HG02943 (cell line): ENCODE data around the gene LPP.

Experiments
- ATAC-seq: cut with Tn5 transposase; IDR thresholded peaks from one replicate; pipeline ENCODE4 v1.9.1; 2021; ENCODE audit warnings: mild to moderate bottlenecking, low read depth, moderate library complexity; ENCODE audit not compliant: unreplicated experiment

LPP gene

DNA sequence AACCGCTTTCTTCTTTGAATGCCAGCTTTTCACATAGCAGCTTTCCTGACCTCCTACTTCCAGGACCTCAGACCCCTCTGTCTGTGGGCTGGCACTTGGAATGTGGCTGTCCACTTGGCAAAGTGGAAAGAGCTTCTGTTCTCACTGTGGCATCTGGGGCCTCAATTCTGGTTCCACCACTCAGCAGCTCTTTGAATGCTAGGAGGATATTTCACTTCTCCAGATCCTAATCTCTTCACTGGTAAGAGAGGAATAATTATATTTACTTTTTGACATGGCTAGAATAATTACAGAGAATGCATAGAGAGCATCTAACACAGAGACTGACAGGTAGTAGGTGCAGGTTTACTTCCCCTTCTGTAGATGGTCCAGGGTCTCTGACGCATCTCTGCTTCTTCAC is 405.9 kb downstream of the LPP start:
- ATAC-seq = no peak

GRCh38 chr3:188562144-188562543 is 408.2 kb downstream of the LPP start:
- no peak for ATAC-seq

DNA sequence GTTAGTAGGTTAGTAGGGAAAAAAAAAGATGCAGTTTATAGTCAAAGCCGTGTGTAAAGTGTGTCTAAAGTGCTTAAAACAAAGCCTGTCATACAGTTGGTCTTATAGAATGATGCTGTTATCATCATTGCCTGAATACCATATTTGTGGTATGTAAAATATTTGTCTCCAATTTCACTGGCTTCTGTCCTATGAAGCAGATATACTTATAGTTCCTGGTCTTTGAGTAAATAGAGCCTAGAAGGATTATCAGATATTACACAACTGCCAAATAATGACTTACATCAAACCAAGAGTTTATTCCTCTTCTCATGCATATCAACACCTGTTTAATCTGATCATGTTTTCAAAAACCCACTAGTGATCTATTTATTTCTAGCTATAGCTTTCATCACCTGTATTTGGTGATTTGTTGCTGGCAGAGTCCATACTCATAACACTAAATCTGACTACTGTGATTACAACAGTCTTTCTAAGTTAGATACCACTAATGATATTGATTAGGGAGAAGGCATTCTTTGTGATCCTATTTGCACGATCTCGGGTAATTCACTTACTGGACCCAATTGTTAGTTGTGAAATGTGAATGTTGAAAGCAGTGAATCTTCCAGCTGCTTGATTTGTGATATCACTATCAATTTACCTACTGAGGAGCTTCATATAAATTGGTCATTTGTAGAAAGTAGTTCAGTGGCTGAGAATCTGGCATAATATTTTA is 413.7 kb downstream of the LPP start:
- ATAC-seq = no peak

- ATAC-seq = no peak
These were observed 414.8 kb downstream of the LPP start for GRCh38 chr3:188568736-188569135.

DNA sequence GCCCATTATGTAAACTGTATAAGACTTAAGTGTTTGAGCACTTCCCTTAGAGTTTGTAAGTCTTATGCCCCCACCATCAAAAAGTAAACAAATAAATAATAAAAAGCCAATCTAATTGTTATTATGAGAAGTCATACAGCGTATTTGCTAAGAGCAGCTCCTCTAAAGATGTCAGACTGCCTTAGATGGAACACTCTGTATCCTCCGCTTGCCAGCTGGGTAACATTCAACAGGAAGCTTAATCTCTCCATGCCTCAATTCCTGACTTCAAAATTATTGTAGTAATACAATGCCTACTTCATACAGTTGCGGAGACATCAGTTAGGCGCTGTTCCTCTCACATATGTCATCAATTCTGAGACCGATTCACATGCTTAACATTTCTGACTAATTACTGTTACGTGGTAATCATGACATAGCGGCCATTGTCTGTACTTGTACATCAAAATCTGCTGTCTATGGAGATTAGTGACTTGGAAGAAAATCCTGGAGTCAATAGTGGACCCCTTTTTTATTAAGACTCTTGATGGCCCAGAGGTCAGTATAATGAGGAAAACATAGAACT is 417.7 kb downstream of the LPP start:
- ATAC-seq = no peak

- ATAC-seq = no peak
These were observed 419.5 kb downstream of the LPP start for GRCh38 chr3:188573291-188573940.

DNA sequence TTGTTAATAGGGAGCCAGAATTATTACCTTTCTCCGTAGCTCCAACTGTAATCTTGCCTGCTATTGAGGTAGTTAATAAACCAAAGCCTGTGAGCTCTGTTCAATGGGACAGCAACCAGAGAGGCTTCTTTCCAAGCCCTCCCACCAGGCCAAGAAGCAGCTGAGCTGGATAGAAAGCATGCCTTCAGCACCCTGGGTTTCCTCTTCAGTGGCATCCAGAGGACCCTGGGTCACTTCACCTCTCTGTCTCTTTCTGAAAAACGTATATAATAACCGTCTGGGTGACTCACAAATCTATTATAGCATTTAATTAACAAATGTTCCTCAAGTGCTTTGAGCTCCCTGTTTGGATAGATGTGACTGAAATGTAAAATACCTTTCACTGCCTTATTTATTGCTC is 420.0 kb downstream of the LPP start:
- ATAC-seq = no peak

- ATAC-seq = no peak
These were observed 420.9 kb downstream of the LPP start for GRCh38 chr3:188574885-188575284.

DNA sequence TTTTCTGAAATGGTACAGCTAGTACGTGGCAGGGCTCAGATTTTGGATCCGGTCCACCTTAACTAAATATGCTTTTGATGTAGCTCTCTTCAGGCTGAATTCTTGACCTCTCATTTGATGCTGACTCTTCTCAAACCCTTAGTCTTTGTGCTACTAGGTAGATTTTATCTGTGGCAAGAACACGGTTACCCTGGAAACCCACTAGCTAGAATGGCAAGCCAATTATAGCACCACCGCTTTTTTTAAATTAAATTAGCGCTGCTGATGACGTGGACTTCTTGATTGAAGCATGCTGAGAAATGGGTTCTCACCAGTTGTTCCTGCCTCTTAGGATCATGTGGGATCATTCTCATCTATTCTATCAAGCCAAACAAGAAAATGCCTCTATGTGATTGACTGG is 421.5 kb downstream of the LPP start:
- no peak for ATAC-seq

DNA sequence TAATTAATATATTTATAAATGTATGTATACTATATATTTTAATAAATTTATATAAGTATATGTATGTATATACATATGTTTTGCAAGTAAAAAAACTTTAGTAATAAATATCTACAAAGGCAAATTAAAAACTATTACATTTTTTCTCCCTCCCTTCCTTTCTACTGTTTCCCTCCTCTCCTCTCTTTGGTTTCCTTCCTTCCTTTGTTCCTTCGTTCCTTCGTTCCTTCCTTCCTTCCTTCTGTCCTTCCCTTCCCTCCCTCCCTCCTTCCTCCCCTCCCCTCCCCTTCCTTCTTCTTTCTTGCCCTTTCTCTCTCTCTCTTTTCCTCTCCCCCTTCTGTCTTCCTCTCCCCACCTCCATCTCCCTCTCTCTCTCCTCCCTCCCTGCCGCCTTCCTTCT is 423.6 kb downstream of the LPP start:
- no peak for ATAC-seq

GRCh38 chr3:188578576-188579363 is 424.8 kb downstream of the LPP start:
- no peak for ATAC-seq

DNA sequence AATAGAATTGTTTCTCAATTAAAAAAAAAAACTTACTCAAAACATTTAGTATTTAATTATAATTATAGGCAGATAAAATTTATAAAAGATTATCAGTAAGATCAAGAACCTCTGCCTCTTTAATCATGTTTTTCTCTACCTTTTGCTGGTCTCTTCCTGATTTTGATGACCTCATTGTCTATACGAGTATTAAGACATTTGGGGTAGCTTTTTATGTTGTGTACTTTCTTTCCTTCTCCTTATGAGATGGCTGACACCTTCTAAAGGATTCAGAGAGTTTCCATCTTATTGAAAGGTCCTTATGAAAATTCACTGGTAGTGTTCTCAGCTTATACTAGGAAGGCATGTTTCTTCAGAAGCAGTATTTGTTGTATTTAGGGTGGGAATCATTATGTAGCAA is 426.3 kb downstream of the LPP start:
- no peak for ATAC-seq

GRCh38 chr3:188580659-188581058 is 426.7 kb downstream of the LPP start:
- ATAC-seq = no peak

- ATAC-seq = no peak
These were observed 427.4 kb downstream of the LPP start for GRCh38 chr3:188581365-188581764.

- no peak for ATAC-seq
These were observed 427.8 kb downstream of the LPP start for GRCh38 chr3:188581792-188582191.

- no peak for ATAC-seq
These were observed 429.6 kb downstream of the LPP start for GRCh38 chr3:188583341-188584161.

DNA sequence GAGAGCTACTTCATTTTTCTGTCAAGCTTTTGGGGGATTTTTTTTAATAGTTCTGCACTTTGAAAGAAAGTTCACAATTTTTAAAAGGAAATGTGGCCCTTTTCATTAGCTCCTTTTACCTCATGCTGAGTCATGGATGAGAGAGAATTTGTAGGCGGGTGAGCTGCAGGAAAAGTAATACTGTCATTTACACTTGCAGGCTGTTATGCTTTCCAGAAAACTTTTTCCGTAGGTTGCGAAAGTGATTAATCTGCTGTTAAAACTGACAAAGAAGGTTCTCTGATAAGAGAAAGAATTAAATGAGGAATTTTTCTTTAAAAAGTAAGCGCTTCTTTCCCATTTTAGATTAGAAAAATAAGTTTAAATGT is 430.2 kb downstream of the LPP start:
- ATAC-seq = no peak

GRCh38 chr3:188584958-188585689 is 431.2 kb downstream of the LPP start:
- ATAC-seq = no peak

DNA sequence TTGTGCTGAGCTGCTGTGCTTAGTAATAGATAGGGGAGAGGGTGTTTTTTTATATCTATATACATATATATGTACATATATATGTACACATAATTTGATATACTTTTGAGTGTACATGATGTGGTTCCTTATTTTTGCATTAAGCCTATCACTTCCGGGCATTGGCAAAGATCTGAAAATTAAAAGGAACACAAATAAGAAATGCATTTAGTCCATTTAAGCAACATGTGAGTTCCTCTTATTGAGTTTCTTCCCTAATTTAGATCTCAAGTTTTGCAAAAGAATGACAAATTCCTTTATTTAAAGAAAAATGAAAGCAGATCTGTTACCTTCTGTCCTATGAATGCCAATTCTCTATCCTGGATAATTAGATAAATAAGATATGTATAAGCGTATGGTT is 435.1 kb downstream of the LPP start:
- no peak for ATAC-seq

DNA sequence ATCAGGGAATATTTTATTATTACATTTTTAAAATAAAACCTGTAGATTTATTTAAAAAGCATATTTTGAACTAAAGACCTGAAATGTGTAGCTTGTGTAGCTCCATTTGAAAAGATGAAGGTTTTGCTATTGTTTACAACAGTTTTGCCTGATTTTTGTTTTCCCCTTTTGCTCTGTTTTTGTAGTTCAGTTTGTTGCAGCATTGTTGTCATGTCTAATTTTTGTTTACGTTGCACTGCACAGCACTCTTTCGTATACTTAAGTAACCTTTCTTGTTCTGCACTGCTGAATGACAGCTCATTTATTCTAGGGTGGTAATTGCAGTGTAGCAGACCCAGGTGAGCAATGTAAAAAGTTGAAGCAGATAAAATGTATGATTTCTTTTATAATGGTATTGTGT is 435.8 kb downstream of the LPP start:
- ATAC-seq = no peak
